HG03135 (cell line): ENCODE results near the gene GPRIN1.
"Not testable (repeated sequence)": the region's sequence is repeated elsewhere in the genome, so short reads cannot be mapped to it uniquely, and the experiment has no call there.

Experiments used
- ATAC-seq: cut with Tn5 transposase; IDR thresholded peaks from one replicate; pipeline ENCODE4 v1.9.1; 2021; ENCODE audit warnings: mild to moderate bottlenecking, moderate library complexity; ENCODE audit not compliant: unreplicated experiment

GPRIN1 gene

DNA sequence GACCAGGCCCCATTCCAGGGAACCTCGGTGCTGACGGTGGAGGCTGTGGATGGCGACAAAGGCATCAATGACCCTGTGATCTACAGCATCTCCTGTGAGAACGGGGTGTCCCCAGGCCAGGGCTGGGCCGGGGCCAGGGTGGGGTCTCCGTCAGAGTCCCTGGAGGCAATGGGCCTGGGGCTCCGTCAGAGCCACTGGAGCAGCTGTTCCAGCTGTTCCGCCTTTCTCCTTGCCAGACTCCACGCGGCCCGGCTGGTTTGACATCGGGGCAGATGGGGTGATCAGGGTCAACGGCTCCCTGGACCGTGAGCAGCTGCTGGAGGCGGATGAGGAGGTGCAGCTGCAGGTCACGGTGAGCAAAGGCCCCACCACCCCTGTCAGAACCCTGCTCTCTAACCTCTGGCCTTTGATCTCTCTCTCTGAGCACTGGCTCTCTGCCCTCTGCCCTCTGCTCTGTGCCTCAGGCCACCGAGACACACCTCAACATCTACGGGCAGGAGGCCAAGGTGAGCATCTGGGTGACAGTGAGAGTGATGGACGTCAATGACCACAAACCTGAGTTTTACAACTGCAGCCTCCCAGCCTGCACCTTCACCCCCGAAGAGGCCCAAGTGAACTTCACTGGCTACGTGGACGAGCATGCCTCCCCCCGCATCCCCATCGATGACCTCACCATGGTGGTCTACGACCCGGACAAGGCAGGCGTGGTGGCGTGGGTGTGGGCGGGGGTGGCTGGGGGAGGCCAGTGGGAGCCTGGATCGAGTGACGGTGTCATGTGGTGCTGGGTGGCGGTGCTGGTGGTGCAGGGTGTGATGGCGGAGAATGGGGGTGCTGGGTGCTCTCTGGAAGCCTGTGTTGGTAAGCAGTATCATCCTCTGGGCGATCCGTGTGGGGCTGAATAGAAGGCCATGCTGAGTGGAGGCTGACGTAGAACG, 34.2 kb downstream of the GPRIN1 start:
- ATAC-seq = no peak

GRCh38 chr5:176575066-176575465, 34.9 kb downstream of the GPRIN1 start:
- no peak for ATAC-seq

DNA sequence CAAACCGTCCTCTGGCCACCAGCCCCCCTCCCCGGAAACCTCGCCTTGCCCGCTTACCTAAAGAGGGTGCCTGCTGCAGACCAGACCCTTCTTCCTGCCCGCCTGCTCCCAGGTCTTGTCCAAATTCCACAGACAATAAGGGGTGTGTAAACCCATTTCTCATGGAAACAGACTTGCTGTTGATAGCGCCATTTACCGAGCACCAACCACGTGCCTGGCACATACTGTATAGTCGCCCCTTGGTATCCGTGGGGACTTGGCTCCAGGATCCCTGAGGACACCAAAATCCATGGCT, 35.7 kb downstream of the GPRIN1 start:
- no peak for ATAC-seq

GRCh38 chr5:176573564-176574296, 36.2 kb downstream of the GPRIN1 start:
- ATAC-seq = no peak

DNA sequence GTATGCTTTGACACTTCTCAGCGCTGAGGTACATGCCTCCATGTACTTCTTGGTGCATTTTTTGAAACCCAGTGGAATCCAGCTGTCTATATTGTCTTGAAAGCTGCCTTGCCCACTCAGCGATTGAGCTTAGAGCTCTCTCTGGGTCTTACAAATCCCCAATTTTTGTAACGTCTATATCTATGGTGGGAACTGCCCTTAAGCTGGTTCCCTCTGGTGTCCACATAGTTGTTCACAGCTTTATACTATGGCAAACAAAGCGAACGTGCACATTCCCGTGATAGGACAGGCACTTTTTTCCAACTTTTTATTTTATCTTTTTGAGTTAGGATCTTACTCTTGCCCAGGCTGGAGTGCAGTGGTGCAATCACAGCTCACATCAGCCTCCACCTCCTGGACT, 39.9 kb downstream of the GPRIN1 start:
- ATAC-seq = no peak

GRCh38 chr5:176568657-176569056, 41.3 kb downstream of the GPRIN1 start:
- ATAC-seq = no peak

DNA sequence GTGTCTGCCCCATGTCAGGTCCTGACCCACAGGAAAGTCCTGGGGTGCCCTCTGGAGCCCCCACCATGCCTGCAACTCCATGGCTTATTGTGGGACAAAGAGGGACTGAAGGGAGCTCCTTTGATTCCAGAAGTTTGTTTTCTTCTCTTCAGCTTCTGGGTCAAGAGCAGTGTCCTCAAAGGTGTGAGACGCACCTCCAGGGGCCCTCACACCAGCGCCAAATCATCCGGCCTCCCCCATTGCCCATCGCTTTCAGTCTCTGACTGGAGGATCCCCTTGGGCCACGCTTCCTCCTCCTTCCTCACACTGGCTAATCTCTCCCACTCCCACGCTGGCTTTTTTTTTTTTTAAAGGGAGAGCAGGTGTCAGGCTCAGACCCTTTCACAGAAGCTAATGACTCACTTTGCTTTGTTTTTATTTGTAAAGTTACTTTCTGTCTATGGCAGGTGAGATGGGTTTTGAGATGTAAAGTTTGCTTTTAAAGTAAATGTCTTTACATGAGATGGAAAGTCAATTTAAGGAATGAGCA, 44.1 kb downstream of the GPRIN1 start:
- ATAC-seq = no peak

GRCh38 chr5:176564002-176564401, 46.0 kb downstream of the GPRIN1 start:
- ATAC-seq = no peak

DNA sequence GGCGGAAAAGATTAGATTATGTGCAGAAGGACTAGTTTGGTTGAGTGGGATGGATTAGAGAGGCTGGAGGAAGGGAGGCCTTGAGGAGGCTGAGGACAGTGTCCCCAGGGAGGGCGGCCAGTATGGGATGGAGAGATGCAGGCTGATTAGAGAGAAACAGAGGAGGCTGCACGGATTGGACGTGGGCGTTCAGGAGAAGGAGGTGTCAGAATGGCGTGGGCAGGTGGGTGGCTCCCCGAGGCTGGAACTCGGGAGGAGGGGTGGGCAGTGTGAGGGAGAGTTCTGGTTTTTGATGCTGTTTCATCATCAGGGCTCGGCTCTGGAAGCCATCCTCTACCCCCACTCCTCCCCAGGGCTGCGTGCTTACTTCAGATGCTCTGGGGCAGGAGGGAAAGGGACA, 47.8 kb downstream of the GPRIN1 start:
- ATAC-seq = no peak

DNA sequence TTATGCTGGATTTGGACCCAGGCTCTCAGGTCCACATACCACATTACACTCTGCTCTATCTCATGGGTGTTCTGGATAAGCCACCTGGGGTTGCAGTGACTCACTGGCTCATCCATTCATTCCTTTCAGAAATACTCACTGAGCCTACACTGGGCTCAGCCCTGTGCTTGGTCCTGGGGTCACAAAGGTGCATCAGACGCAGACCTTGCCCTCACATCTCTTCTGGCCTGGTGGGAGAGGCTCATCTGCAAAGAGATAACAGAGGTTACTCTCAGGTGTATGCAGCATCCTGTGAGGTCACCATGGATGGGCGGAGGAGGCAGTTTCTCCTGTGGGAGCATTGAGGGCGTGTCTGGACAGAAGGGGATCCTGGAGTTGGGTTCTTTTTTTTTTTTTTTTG, 48.7 kb downstream of the GPRIN1 start:
- no peak for ATAC-seq

GRCh38 chr5:176560364-176560763, 49.6 kb downstream of the GPRIN1 start:
- no peak for ATAC-seq

GRCh38 chr5:176559683-176560082, 50.3 kb downstream of the GPRIN1 start:
- no peak for ATAC-seq

GRCh38 chr5:176557846-176558245, 52.1 kb downstream of the GPRIN1 start:
- no peak for ATAC-seq

DNA sequence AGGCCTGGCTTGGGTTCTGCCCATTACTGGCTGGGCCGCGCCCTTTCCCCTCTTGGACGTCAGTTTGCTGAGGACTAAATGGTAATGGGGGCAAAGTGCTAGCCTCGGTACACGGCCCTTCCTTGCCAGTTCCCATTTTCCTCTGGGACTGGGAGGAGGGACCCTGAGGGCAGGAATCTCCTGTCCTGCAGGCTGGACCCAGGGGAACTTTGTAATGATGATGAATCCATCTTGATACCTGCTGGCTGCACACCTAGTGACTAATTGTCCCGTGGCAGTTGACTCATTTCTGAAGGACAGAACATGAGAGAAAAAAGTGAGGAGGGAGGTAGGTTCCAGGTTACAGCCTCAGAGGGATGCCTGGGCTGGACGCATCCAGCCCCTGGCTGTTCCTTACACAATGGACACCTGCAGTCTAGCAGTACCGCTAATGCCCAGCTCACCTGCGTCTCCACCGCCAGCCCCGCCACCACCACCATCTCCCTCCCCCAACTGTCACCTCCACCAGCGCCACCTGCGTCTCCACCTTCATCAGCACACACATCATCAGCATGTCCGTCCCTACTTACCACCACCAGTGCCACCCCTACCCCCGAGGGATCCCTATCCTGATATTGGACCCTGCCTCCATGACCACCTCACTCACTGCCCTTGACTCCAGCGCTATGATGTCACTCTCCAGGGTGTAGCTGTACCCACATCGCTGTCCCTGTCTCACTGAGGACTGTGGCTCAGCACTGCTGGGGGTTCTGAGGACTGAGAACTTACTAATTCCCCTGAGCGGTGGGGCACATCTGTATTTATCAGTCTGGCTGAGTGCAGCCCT, 56.5 kb downstream of the GPRIN1 start:
- no peak for ATAC-seq

- ATAC-seq = no peak
Observed at GRCh38 chr5:176552332-176552869, 57.6 kb downstream of the GPRIN1 start.

DNA sequence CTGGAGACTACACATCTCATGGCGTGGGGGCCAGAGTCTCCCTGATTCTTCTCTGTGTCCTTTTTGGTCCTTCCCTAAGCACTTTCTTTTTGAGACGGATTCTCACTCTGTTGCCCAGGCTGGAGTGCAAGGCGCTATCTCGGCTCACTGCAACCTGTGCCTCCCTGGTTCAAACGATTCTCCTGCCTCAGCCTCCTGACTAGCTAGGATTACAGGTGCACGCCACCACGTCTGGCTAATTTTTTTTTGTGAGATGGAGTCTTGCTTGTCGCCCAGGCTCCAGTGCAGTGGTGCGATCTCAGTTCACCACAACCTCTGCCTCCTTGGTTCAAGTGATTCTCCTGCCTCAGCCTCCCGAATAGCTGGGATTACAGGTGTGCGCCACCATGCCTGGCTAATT, 59.0 kb downstream of the GPRIN1 start:
- ATAC-seq = not testable (repeated sequence)

- no peak for ATAC-seq
Observed at GRCh38 chr5:176550275-176550831, 59.6 kb downstream of the GPRIN1 start.

GRCh38 chr5:176549871-176550270, 60.1 kb downstream of the GPRIN1 start:
- no peak for ATAC-seq

- no peak for ATAC-seq
Observed at GRCh38 chr5:176548967-176549444, 61.0 kb downstream of the GPRIN1 start, which contains the start of gene CDHR2. CDHR2 (plus strand) TSS chr5:176549342; CDS start chr5:176565353, 16,011 bp downstream.

DNA sequence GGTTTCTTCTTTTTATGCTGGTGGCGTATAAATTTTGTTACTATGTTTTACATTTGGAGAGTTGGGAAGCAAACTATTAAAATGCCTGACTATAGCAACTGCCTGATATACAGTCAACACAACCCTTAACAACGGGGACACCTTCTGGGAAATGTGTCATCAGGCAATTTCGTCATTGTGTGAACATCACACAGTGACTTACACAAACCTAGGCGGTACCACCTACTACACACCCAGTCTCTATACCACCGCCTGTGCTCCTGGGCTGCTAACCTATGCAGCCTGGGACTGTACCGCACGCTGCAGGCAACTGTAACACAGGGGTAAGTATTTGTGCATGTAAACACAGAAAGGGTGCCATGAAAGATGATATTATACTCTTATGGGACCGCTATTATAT, 62.2 kb downstream of the GPRIN1 start:
- ATAC-seq = no peak
